Measurements from ENCODE around the gene BAHD1.

The BAHD1 gene

DNA sequence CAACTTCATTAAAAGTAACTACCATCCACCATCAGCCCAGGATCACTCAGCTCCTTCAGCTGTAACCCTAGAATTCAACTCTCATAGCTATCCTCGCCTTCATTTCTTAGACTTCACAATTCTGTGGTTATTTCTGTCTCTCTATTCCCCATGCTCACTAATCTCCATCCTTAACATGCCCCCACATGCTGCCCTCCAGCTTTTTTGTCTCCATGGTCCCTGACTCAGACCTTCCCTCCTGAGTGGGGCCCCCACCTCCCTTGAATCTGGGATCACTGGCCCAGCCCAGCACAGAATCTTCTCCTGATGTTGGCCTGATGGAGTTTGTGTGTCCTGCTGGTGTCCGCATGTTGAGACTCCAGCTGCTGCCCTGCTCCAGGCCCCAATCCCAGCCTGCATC lies 71.7 kb downstream of the BAHD1 start:
- Histone ChIP-seq H3K9me3 (ENCODE audit: control insufficient read depth in 2 of 2, low read length in 2 of 2) (no peaks in the 10 kb centered on the region), H3K27me3 (ENCODE audit: control insufficient read depth in 2 of 2, insufficient read depth in 2 of 2, low read length in 2 of 2) (peaks cover 0 to 8% of the 10 kb centered on the region in 2 donors), H3K9ac (ENCODE audit: low read depth in 1 of 2, low read length in 2 of 2) (no peak overlapping the region), H3K4me1 (ENCODE audit: control insufficient read depth in 2 of 2, insufficient read depth in 2 of 2, low read length in 2 of 2) (peaks cover 9 to 10% of the 10 kb centered on the region in 2 donors), H3K4me3 (ENCODE audit: low read length in 2 of 2) (no peak overlapping the region), H3K27ac (ENCODE audit: low read depth in 2 of 2, low read length in 2 of 2) (no peak overlapping the region), H3K36me3 (ENCODE audit: control insufficient read depth in 2 of 2, insufficient read depth in 2 of 2, low read length in 2 of 2) (no peaks in the 10 kb centered on the region)

DNA sequence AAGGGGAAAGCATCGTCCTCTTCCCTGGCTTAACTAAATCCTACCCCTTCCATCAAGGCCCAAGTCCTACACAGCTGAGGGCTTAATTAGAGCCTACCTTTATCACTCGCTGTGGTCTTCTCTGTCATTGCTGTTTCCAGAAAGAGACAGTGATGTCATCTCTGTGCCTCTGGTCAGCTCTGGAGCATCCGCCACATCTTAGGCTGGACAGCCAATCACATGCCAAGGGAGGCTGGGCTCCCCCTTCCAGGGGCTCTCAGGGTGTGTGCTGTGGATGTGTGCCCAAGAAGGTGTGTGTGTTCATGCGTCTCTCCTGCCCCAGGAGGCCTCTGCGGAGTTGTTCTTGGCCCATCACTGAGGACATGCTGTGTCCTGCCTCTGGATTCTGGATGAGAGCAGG lies 72.9 kb downstream of the BAHD1 start:
- H3K4me1 ChIP-seq (ENCODE audit: control insufficient read depth in 2 of 2, insufficient read depth in 2 of 2, low read length in 2 of 2), result peaks cover 9 to 10% of the 10 kb centered on the region in 2 donors
- H3K4me3 ChIP-seq (ENCODE audit: low read length in 2 of 2), result no peak overlapping the region
- H3K27me3 ChIP-seq (ENCODE audit: control insufficient read depth in 2 of 2, insufficient read depth in 2 of 2, low read length in 2 of 2), result peaks cover 0 to 8% of the 10 kb centered on the region in 2 donors
- no peaks in the 10 kb centered on the region for H3K9me3 ChIP-seq (ENCODE audit: control insufficient read depth in 2 of 2, low read length in 2 of 2)
- no peak overlapping the region for H3K27ac ChIP-seq (ENCODE audit: low read depth in 2 of 2, low read length in 2 of 2)
- no peak overlapping the region for H3K9ac ChIP-seq (ENCODE audit: low read depth in 1 of 2, low read length in 2 of 2)
- H3K36me3 ChIP-seq (ENCODE audit: control insufficient read depth in 2 of 2, insufficient read depth in 2 of 2, low read length in 2 of 2), result no peaks in the 10 kb centered on the region

DNA sequence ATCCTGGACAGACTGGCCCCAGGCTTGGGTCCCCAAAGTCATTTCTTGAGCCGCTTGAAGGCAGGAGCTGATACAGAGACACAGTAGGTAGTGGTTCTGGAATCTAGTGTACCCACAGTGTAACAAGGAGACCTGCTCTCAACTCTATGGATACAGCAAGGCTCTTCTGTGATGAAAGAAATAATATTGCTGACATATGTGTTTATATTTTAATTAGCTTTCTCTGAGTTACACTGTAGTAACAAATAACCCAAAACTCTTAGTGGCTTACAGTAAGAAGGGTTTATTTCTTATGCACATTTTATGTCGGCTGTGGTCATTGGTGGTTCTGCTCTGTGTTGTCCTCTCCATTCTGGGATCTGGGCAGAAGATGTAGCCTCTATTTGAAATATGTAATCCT lies 75.6 kb downstream of the BAHD1 start:
- no peak overlapping the region for H3K9ac ChIP-seq (ENCODE audit: low read depth in 1 of 2, low read length in 2 of 2)

More for the DNA sequence above, 75.6 kb downstream of the BAHD1 start:
- Histone ChIP-seq H3K4me3 (ENCODE audit: low read length in 2 of 2) (no peak overlapping the region), H3K9me3 (ENCODE audit: control insufficient read depth in 2 of 2, low read length in 2 of 2) (no peaks in the 10 kb centered on the region), H3K27ac (ENCODE audit: low read depth in 2 of 2, low read length in 2 of 2) (no peak overlapping the region), H3K27me3 (ENCODE audit: control insufficient read depth in 2 of 2, insufficient read depth in 2 of 2, low read length in 2 of 2) (no peaks in the 10 kb centered on the region), H3K36me3 (ENCODE audit: control insufficient read depth in 2 of 2, insufficient read depth in 2 of 2, low read length in 2 of 2) (no peaks in the 10 kb centered on the region), H3K4me1 (ENCODE audit: control insufficient read depth in 2 of 2, insufficient read depth in 2 of 2, low read length in 2 of 2) (peaks cover 4 to 5% of the 10 kb centered on the region in 2 donors)

Data from mucosa of rectum (tissue), 2 donors.